ENCODE results near the gene ATP6V1A.
"Not testable (repeated sequence)": the region's sequence is repeated elsewhere in the genome, so short reads cannot be mapped to it uniquely, and the experiment has no call there.

ATP6V1A gene

DNA sequence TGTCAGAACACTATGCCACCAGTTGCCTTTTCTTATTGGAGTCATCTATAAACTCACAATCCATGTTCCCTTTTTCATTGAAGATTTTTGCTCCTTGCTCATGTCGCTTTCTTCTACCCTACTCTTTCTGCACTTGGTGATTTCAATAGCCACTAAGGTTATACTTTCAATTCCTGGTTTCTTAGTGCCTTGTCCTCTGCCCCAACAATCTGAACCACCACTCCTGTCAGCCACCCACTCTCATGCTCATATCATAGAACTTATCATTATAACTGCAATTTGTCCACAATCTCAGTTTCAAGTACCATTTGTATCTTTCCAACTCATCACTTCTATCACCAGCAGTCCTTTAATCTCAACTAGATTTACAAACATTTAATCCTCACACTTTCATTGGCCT is 81.8 kb downstream of the ATP6V1A start:
- no peak for DNase-seq (ENCODE audit: low read depth in 3 of 3)

DNA sequence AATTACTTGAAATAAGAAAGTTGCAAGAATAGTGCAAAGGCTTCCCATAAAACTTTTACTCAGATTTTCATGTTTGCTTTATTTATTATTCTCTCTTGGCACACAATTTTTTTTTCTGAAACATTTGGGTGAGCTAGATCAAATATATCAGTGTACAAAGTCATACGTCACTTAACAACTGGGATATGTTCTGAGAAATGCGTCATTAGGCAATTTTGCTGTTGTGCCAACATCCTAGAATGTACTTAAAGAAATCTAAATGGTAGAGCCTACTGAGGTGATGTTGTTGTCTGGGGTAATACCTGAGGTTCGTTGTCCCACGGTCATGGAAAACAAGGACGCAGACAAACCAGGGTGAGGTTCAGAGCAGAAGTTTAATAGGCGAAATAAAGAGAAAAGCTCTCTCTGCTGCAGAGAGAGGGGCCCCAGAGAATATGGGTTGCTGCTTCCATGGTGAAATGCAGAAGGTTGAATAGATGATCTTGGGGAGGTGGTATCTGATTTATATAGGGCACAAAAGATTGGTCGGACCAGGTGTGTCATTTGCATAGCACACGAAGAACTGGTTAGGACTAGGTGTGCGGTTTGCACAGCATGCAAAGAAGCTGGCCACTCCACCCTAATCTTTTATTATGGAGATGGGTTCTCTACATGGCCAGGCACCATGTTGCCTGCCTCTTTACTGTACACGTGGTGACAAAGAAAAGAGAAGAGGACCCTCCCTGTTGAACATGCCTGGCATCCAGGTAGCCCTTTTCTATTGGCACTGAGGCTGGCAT is 82.9 kb downstream of the ATP6V1A start:
- no peak for DNase-seq (ENCODE audit: low read depth in 3 of 3)

DNA sequence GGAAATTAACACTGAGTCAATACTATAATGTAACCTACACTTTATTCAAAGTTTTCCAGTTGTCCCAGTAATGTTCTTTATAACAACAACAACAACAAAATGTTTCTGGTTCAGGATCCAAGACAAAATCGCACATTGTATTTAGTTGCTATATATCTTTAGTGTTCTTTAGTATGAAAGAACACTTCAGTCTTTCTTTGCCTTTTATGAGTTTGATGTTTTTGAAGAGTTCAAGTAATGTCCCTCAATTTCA is 84.2 kb downstream of the ATP6V1A start:
- DNase-seq (ENCODE audit: low read depth in 3 of 3), result no peak

DNA sequence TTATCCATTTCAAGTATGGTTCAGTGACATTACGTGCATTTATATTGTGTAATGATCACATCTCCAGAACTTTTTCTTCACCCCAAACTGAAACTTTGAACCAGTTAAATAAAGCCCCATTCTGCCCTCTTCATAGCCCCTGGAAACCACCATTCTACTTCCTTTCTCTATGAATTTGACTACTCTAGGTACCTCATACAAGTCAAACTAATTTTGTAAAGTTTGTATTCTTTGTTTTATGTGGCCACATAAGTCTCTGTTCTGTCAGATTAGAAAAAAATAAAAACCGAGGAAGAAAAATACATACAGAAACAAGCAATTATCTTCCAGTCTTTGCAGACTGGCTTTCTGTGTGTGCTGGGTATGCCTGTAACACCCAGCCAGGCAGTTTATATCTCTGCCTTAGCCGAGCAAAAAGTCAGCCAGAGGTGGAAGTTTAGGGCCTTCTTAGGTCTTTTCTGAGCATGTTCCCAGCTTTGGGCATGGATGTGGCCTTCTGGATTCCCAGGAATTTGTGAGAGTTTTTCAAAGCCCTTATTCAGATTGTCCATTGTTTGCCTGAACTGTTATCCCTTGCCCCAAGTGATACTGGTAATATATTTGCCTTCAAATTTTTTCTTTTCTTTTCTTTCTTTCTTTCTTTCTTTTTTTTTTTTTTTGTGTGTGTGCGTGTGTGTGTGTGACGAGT is 85.8 kb downstream of the ATP6V1A start:
- no peak for DNase-seq (ENCODE audit: low read depth in 3 of 3)

DNA sequence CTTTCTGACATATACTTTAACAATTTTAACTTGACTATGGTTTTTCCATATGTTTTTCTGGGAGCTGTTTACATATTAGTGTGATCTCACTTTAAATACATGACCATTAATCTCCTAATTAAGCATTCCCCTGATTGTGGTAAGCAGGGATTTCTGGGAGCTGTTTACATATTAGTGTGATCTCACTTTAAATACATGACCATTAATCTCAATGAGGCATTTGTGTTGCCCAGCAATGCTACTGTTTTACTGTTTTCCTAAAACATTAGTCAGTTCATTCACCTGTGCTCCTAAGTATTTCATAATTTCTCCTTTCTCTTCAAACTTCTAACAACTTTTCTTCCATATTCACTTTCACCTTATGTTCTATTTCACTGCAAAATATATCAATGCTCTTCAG is 88.1 kb downstream of the ATP6V1A start:
- no peak for DNase-seq (ENCODE audit: low read depth in 3 of 3)

DNA sequence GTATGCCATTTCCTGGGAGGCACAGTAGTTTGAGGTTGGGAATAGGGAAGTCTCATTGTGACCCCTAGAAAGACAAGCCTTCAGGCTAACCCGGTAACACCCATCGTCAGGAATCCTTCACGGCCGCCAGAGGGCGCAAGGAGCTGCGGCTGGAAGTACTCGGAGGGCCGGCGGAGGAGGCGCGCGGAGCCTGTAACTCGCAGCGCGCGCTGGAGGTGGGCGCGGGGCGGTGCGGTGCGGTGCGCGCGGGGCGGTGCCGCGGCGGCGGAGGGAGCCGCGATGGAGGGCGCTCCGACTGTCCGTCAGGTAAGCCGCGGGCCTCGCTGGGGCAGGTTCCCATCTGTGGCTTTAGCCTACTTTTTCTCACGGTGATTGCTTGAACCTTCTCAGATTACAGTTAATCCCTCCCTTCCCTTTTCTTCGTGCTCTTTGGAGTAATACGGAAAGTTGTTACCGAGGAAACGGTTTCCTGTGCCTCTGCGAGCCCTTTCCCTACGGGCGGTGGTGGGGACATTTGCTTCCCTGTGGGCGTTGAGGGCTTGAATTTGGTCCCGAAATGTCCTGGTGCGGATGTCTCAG is 91.9 kb downstream of the ATP6V1A start, which contains the start of gene GRAMD1C:
TSS of gene GRAMD1C (plus strand) at position 158 of the 579 bp plus-strand sequence. CDS start at position 280, 122 bp downstream.
- DNase-seq (ENCODE audit: low read depth in 3 of 3), result peak; percentile 70 to 73 (median 71)

DNA sequence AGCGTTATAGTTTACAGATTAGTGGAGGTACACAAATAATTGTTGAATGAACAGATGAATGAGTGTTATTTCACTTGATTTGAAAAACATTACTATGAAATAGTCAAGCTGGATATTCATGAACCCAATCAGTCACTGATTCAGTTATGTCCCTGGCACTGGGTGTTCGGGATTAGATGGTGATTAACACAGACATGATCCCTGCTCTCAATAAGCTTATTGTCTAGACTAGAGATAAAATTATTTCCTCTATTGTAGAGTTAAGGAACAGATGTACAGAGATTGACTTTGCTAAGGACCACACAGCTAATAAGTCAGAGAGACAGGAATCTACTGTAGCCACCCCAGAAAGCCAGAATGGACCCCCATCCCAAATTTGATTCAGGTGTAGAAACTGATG is 92.7 kb downstream of the ATP6V1A start:
- DNase-seq (ENCODE audit: low read depth in 3 of 3), result no peak

DNA sequence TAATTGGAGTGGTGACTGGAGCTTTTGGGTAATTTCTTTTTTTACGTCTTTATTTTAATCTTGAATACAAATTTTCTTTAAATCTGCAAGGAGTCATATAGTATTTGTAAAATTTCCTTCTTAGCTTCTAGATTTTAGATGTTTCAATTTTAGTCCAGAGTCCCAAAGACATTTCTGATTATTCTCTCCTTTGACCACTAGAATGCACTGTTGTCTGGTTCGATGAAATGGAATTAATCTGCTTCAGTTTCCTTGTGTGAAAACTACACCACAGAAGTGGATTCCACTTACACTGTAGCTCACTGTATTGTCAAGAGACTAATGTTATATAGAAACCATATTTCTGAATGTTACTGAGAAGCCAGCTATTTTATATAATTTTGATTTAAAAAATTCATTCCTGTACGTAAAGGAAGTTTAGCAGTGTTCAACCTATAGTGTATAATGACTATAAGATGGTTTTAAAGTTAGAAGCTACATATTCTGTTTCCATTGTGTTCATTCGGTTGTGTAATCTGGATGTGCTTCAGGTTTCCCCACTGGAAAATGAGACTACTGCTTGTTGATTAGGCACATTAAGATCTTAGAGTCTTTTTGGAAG is 97.9 kb downstream of the ATP6V1A start:
- no peak for DNase-seq (ENCODE audit: low read depth in 3 of 3)

DNA sequence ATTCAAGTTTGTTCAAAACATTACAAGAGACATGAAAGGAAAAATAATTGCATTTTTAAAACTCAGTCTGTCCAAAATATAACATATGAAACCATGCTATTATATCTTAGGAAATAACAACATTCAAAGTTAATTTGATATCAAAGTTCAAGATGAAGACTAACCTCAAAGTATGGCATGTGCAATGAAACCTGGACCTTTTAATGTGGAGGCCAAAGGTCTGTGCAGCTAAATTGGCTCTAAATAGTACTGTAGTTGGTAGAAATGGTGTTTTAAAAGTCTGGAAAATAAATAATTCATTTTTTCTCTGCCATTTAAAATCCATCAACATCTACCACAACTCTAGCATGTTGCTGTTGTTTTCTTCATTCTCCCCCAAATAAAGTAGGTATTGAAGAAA is 100.4 kb downstream of the ATP6V1A start:
- DNase-seq (ENCODE audit: low read depth in 3 of 3), result no peak

DNA sequence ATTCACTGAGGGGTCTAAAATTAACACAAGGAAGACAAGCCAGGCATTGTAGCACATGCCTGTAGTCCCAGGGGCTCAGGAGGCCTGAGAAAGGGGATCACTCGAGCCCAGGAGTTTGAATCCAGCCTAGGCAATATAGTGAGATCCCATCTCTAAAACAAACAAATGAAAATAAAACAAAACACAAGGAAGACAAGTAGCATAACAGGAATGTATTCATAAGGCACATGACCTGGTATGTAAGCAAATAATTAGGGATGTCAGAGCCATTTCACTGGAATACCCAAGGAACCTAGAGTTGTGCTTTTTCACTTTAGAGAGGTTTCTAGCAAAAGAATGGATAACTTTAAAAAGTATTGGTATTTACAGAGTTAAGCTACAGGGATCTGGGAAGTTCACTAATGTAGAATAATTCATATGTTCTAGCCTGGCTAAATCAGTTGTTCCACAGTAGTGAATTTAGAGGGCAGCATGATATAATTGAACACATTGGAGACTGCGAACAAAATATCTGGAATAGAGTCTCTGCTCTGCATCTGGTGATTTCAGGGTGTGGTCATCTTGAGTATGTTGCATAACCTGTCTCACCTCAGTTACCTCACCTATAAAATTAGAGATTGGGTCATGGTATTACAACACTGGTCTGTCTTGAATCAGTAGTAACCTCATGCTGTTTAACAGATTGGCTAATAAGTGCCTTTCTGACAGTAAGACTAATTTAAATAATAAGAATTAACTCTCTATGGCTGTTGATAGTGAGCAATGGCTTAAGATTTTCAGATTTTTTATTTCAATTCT is 101.0 kb downstream of the ATP6V1A start:
- DNase-seq (ENCODE audit: low read depth in 3 of 3), result no peak

DNA sequence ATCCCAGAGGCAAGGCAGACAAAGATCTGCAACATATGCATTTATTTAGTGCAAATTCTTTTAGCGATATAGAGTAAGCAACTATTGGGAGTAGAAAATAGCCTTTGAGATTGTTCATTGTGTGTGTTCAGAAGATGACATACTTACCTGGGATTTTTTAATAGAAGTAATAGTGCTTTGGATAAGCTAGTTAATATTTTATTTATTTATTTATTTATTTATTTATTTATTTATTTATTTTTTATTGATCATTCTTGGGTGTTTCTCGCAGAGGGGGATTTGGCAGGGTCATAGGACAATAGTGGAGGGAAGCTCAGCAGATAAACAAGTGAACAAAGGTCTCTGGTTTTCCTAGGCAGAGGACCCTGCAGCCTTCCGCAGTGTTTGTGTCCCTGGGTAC is 102.2 kb downstream of the ATP6V1A start:
- DNase-seq (ENCODE audit: low read depth in 3 of 3), result not testable (repeated sequence)

DNA sequence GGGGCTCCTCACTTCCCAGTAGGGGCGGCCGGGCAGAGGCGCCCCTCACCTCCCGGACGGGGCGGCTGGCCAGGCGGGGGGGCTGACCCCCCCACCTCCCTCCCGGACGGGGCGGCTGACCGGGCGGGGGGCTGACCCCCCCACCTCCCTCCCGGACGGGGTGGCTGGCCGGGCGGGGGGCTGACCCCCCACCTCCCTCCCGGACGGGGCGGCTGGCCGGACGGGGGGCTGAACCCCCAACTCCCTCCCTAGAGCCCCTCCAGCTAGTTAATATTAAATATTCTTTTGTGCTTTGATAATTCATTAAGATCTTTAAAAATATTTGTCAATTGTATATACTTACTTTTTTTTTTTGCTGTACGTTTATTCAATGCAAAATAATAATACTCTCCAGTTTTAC is 103.0 kb downstream of the ATP6V1A start:
- DNase-seq (ENCODE audit: low read depth in 3 of 3), result not testable (repeated sequence)

DNA sequence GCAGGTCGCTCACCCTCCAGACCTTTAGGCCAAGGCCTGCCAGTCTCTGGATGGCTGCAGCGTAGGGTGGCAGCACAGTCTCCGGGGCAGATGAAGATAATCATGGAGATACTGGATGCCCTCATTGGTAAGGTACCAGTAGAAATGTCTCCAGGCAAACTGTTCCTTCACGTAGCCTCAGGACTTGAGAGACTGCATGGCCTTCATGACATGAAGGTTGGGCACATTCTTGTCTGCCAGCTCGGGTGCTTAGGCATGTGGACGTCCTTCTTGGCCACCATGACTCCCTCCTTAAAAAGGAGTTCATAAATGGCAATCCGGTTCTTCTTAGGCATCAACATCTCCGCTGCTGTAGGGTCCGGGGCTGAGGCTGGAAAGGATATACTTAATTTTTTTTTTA is 103.6 kb downstream of the ATP6V1A start:
- not testable (repeated sequence) for DNase-seq (ENCODE audit: low read depth in 3 of 3)

DNA sequence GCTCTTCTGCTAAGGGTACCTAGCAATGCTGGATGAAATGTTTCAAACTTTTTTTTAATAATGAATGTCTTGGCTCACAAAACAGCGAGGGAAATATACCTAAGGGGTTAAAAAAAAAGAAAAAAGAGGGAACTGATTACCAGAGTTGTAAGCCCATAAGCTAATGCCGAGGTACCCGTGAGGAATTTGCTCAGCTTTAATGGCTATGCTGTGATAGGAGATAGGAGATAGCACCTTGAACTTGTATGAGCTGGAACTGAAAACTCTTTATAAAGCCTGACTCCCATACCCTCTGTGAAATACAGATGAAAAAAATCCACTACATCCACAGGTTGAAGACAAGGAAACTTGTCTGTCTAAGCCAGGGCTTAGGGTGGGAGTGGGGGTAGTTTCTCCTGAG is 105.7 kb downstream of the ATP6V1A start:
- no peak for DNase-seq (ENCODE audit: low read depth in 3 of 3)
